HTR-8/SVneo (cell line): ENCODE measurements around the gene TMBIM1.

Experiments used
- DNase-seq: peaks from one replicate; pipeline ENCODE4 v3.0.0; 2011; ENCODE audit warnings: low spot score, mixed read lengths; ENCODE audit not compliant: insufficient read length
- FAIRE-seq: peaks from 2 replicates; lab custom pipeline; 2011; peaks lifted over from hg19 to GRCh38; lab: Jason Lieb, UNC

TMBIM1 gene

DNA sequence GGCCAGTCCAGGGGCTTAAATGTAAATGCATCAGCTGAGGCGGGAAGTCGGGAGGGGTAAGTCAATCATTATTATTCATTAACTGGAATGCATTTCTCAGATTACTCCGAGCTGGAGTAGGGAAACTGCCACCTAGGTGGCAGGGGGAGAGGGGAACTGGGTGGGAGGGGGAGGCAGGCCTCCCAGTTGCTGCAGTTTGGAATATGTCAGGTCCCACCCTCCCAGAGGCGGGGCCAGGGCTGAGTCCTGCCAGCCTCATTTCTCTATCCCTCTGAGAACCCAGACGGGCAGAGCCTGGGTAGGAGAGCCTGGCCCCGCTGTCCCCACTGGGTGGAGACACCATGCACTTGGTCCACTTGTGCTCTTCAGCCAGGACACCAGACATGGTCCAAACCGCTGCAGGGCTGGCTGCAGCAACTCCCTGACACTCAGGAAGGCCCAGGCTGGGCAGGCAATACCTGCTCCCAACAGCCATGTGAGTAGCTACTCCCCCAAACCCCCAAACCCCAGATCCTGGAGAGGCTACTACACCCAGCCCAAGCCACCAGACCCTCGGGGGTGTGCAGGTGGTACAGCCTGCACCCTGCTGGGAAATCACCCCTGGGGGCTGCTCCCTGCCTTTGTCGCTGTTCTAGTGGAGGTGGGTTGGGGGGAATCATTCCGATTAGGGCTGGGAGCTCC is 31.4 kb downstream of the TMBIM1 start, which contains the start of gene GPBAR1:
Gene GPBAR1 (plus strand): TSS at position 274 of the 681 bp plus-strand sequence. CDS start 1,710 bp downstream, outside the sequence.
- DNase-seq (no peak), FAIRE-seq (no peak)

GRCh38 chr2:218260166-218260565 is 32.1 kb downstream of the TMBIM1 start:
- no peak for DNase-seq
- no peak for FAIRE-seq

DNA sequence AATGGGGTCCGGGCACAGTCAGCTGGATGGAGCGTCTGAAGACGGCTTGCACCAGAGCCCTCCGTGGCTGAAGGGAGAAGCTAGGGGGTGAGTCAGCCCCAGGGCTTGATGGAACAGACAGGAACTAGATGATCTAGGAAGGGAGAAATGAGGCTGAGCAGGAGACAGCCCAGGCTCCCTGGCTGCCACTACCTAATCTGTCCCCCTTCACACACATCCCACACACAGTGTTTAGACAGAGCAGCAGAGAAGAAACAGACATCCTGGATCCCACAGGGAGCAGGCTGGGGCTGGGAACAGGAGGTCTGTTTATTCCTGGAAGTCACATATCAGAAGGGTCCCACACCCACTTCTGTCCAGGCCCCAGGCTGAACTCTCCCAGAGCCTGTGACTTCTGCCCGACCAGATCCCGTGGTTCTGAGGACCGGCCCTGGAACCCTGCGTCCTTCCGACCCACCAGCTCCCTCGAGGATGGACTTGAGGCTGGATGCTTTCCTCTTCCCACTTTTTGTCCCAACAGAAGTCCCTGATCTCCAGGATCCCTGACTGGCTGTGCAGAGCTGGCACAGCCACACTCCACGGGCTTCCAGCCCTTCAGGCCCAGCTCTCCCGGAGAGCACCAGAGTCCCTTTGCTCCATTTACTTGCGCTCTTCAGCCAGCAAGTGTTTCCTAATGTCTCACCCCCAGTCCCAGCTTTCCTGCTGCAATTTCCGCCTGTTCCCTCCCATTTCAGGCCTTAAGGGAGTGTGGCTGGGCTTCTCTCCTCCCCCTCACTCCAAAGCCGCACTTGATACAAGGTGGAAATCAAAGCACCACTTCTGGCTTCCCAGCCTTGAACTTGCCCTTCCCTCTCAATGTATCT is 33.0 kb downstream of the TMBIM1 start:
- no peak for DNase-seq
- no peak for FAIRE-seq

- no peak for DNase-seq
Observed at GRCh38 chr2:218257390-218257981, 34.8 kb downstream of the TMBIM1 start.

DNA sequence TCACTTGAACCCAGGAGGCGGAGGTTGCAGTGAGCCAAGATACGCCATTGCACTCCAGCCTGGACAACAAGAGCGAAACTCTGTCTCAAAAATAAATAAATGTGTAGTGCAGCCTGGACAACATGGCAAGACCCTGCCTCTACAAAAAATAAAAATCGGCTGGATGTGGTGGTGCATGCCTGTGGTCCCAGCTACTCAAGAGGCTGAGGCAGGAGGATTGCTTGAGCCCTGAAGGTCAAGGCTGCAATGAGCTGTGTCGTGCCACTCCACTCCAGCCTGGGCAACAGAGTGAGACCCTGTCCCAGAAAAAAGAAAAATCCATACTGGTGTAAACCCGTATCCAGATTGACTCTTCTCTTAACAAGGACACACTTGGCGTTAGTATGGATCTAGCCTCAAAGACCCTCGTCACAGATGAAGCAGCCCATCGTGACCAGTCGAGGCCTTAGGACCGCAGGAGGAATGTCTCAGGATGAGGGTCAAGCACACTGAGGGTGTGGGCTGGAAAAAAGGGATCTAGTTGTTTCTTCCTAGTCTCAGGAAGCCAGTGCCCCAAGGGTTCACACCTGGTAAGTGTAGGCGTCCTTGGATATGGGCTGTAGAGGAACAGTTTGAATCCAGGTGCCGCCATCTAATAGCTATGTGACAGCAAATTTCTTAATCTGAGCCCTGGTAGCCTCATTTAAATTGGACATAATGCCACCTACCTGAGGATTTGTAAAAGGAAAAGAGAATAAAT is 35.5 kb downstream of the TMBIM1 start:
- DNase-seq (no peak), FAIRE-seq (no peak)

More at GRCh38 chr2:218257390-218257981, 34.8 kb downstream of the TMBIM1 start:
- no peak for FAIRE-seq

DNA sequence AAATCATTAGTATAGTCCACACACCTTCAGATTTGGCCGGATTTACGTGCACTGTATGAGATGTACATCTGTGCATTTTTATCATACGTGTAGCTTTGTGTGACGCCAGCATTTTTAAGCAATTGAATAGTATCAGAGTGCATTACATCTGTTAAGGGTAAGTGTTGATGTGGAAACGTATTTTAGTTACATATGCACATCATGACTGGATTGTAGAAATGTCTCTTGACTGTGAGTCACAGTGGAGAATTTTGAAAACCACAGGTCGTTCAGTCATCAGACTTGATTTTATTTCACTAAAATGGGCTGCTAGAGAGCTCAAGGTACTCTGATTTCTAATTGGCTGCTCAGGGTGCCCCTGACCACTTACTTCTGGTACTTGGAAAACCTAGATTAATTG is 36.9 kb downstream of the TMBIM1 start:
- no peak for FAIRE-seq

GRCh38 chr2:218253232-218253625 is 39.1 kb downstream of the TMBIM1 start:
- no peak for FAIRE-seq
- no peak for DNase-seq

More for the DNA sequence above, 36.9 kb downstream of the TMBIM1 start:
- DNase-seq = no peak

GRCh38 chr2:218252509-218253231 is 39.6 kb downstream of the TMBIM1 start:
- DNase-seq (no peak), FAIRE-seq (no peak)

GRCh38 chr2:218249691-218250090 is 42.6 kb downstream of the TMBIM1 start:
- DNase-seq = no peak
- FAIRE-seq = no peak

DNA sequence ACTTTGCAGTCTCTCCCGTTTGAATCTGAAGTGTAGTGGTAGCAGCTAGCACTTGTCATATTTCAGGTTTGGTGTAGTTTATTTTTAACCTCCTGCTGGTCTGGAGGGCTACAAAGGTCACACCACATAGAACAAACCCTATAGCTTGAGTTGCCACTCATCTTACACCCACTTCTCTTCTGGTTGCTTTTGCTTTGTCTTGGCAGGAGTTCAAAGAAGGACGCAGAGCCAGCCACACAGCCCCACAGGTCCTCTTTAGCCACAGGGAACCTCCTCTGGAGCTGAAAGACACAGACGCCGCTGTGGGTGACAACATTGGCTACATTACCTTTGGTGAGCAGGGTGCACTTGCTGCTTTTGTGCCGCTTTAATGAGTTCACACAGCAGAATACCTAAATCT is 47.1 kb downstream of the TMBIM1 start:
- FAIRE-seq (no peak), DNase-seq (no peak)

GRCh38 chr2:218244665-218245064 is 47.6 kb downstream of the TMBIM1 start:
- DNase-seq = no peak
- FAIRE-seq = no peak

GRCh38 chr2:218244204-218244603 is 48.1 kb downstream of the TMBIM1 start:
- no peak for FAIRE-seq

DNA sequence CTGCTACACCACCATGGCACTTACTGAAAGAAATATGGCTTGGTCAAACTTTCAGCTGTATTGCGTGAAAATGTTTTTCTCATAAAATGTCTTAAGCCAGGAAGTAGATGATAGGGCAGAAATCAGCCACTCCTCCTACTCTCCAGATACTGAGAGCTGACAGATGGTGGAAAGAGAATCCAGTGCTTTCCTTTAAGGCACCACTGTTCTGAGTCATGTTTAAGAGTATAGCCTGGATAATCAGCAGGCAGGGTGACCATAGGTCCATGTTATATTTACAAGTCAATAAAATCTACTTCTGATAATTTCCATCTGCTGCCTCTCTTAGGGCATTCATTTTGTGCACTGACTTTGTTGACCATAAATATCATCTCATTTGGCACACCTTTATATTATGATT is 53.4 kb downstream of the TMBIM1 start:
- FAIRE-seq = no peak

More at GRCh38 chr2:218244204-218244603, 48.1 kb downstream of the TMBIM1 start:
- no peak for DNase-seq

DNA sequence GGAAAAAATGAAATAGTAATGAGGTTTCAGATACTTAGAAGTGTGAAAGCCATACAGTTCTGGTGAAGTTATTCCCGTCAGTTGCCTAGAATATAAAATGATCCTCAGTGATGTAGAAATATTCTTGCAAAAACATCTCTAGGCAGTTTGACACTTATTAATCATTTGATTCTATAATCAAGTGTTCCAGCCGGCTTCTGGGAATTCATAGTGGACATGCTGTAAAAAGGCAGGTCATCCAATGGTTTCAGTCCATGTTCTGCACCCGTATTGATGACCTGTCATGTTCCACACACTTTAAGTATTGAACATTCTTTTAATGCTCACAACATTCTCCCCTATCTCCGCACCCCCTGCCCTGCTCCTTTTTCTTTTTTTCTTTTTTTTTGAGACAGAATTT is 55.5 kb downstream of the TMBIM1 start:
- FAIRE-seq = no peak
- no peak for DNase-seq

More for the DNA sequence above, 53.4 kb downstream of the TMBIM1 start:
- no peak for DNase-seq

DNA sequence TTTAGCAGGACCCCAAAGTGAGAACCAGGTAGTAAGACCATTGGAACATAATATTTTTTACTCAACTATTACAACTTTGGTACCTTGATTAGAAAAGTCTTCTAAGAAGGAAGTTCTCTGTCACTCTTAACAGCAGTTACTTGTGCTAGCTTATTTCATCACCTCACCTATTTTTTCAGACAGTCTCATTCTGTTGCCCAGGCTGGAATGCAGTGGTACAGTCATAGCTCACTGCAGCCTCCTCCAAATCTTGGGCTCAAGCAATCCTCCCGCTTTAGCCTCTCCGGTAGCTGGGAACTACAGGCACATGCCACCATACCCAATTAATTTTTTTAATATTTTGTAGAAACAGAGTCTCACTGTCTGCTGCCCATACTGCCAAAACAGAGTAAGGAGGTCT is 57.3 kb downstream of the TMBIM1 start:
- no peak for FAIRE-seq
- DNase-seq = no peak

DNA sequence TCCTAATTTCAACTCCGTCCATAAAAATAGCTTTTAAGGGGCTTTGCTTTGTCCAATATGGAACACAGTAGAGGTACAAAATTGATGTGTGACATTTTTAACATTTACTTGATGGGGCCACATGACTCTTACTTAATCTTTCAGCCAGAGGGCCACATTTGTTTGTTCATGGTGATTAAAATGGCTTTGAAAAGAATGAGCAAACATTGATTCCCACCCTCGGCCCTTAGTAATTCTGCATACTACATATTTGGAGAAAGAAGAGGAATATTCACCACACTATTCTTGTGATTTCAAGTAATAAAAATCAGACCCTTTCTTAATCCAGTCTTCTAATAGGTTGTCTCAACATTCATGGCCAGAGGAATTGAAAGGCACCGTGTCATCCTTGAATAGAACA is 57.8 kb downstream of the TMBIM1 start:
- DNase-seq (no peak), FAIRE-seq (no peak)

GRCh38 chr2:218233543-218233942 is 58.8 kb downstream of the TMBIM1 start:
- DNase-seq (no peak), FAIRE-seq (no peak)

- DNase-seq = no peak
- FAIRE-seq = no peak
Observed at GRCh38 chr2:218230882-218231281, 61.4 kb downstream of the TMBIM1 start.

DNA sequence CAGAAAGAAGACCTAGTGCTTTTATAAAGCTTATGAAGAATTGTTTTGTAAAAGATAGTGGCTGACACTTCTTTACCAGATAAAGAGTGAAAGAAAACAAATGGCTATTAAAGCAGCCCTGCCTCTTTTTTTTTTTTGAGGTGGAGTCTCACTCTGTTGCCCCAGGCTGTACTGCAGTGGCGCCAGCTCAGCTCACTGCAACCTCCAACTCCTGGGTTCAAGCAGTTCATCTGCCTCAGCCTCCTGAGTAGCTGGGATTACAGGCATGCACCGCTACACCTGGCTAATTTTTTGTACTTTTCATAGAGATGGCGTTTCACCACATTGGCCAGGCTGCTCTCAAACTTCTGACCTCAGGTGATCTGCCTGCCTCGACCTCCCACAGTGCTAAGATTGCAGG is 62.5 kb downstream of the TMBIM1 start:
- DNase-seq (no peak), FAIRE-seq (no peak)

DNA sequence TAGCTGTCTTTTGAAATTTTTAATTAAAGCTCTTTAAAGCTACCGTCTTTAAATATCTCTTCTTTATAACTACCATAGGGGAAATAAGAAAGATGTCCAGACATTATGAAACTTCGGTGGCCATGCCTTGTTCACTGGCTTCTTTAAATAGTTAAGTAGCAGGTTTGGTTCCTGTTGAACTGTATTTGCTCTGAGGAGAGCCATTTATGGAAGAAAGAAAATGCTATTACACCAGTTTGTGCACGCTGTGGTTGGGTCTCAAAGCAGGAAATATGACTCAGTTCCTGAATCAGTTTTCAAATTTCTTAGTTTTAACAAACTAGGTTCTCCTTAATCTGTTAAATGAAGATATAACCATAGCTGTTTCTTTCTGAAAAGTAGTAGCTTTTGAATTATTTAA is 63.1 kb downstream of the TMBIM1 start:
- DNase-seq (peak; percentile 45), FAIRE-seq (no peak)
